Measurements from ENCODE around the gene TCAP.

DNA sequence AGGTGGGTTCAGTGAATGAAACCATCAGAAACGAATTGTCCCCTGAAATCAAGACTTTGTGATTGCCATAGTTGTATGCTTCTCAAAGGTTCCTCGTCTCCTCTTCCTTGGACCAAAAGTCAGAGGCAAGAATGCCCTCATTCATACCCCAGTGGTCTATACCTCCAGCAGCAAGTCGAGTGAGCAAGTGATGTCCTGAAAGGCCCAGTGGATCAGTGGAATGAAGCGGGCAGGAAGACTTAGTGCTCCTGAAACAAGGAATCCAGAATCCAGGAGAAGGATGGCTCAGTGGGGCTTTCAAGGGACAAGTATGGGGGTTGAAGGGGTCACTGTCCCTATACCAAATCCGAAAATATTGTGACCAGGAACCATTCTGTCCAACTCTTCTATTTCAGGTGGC lies 29.4 kb downstream of the TCAP start:
- TF ChIP-seq GATA2 (IDR thresholded peaks at IDR 0.05; ENCODE audit: low read depth, low read length): no peak
- TF ChIP-seq GATA3 (IDR thresholded peaks at IDR 0.05; ENCODE audit: low read depth, low read length): no peak
